ENCODE measurements around the gene FATE1. TPM values are rescaled to one million over a fixed set of nuclear protein-coding genes. Genes with fewer than 3 reads are reported as not detected.

The FATE1 gene
- total RNA-seq, 1 experiment from 2014 or later, result 0.45 TPM

DNA sequence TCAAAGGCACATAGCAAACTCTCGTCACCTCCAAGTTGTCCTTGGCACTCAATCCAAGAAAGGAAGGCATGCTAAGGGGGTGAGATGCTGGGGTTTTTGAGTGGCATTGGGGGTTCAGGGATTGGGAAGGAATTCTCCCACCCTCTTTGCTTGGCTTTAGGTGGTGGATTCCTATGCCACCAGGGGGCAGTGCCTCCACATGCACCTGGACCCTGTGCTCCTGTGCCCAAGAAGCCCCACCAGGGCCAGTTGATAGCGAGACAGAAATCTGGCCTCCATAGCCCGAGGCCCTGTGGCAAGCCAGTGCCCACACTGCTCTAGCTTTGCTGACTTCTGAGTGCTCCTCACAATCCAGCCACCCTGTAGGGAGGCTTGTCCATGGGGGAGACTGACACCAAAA, 2.0 kb upstream of the FATE1 start:
- no peak overlapping the region for H3K4me3 ChIP-seq (ENCODE audit: low read depth, low read length, poor library complexity, severe bottlenecking)
- intact Hi-C loops (cut with micrococcal nuclease; ENCODE audit: unreplicated experiment), result no loop called here
- H3K4me1 ChIP-seq (ENCODE audit: insufficient read depth, low read length, poor library complexity, severe bottlenecking), result no peaks in the 10 kb centered on the region
- ChIA-PET POLR2A (ENCODE audit: low non-redundant PET) (no interaction called here), CTCF (no interaction called here)
- TF ChIP-seq, protein P1, sequence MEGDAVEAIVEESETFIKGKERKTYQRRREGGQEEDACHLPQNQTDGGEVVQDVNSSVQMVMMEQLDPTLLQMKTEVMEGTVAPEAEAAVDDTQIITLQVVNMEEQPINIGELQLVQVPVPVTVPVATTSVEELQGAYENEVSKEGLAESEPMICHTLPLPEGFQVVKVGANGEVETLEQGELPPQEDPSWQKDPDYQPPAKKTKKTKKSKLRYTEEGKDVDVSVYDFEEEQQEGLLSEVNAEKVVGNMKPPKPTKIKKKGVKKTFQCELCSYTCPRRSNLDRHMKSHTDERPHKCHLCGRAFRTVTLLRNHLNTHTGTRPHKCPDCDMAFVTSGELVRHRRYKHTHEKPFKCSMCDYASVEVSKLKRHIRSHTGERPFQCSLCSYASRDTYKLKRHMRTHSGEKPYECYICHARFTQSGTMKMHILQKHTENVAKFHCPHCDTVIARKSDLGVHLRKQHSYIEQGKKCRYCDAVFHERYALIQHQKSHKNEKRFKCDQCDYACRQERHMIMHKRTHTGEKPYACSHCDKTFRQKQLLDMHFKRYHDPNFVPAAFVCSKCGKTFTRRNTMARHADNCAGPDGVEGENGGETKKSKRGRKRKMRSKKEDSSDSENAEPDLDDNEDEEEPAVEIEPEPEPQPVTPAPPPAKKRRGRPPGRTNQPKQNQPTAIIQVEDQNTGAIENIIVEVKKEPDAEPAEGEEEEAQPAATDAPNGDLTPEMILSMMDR (conservative IDR thresholded peaks at IDR 0.05; ENCODE audit: low read depth, low read length), result peak; percentile 65
- no peak for TF ChIP-seq EZH2 (IDR thresholded peaks at IDR 0.05; ENCODE audit: borderline replicate concordance, low read depth, low read length, poor library complexity, severe bottlenecking)
- DNase-seq (ENCODE audit: low spot score), result peak; percentile 26
- no peaks in the 10 kb centered on the region for H3K9me3 ChIP-seq (ENCODE audit: low read depth, low read length, poor library complexity, severe bottlenecking)
- H3K27ac ChIP-seq (ENCODE audit: low read depth, low read length, poor library complexity, severe bottlenecking), result no peak overlapping the region
- H3K36me3 ChIP-seq (ENCODE audit: insufficient read depth, low read length, poor library complexity, severe bottlenecking), result no peaks in the 10 kb centered on the region
- no peaks in the 10 kb centered on the region for H3K27me3 ChIP-seq (replicated peaks; ENCODE audit: insufficient read depth, low read depth, low read length, poor library complexity)
- BruUV-seq (replicated peaks), result no TSS peak

DNA sequence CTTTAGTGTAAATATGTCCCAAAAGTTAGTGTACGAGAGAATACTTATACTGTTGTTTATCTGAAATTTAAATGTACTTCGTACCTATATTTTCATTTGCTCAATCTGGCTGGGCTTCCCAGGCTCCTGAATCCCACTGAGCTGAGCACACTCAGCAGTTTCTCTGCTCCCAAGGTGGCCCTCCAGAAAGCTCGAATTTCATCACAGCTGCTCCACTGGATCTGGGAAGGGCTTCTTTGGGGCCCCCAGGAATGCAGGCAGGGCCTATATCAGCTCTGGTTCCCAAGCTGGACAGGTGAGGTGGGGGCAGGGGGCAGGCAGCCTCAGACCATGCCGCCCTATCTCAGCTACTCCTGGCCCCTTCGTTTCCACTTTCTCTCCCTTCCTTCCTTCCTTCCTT, 1.5 kb upstream of the FATE1 start:
- Histone ChIP-seq H3K27ac (ENCODE audit: low read depth, low read length, poor library complexity, severe bottlenecking) (no peak overlapping the region), H3K9me3 (ENCODE audit: low read depth, low read length, poor library complexity, severe bottlenecking) (no peaks in the 10 kb centered on the region), H3K36me3 (ENCODE audit: insufficient read depth, low read length, poor library complexity, severe bottlenecking) (no peaks in the 10 kb centered on the region), H3K4me3 (ENCODE audit: low read depth, low read length, poor library complexity, severe bottlenecking) (no peak overlapping the region), H3K27me3 (replicated peaks; ENCODE audit: insufficient read depth, low read depth, low read length, poor library complexity) (no peaks in the 10 kb centered on the region), H3K4me1 (ENCODE audit: insufficient read depth, low read length, poor library complexity, severe bottlenecking) (no peaks in the 10 kb centered on the region)
- ChIA-PET POLR2A (ENCODE audit: low non-redundant PET) (no interaction called here), CTCF (no interaction called here)
- no peak for DNase-seq (ENCODE audit: low spot score)
- intact Hi-C loops (cut with micrococcal nuclease; ENCODE audit: unreplicated experiment), result no loop called here
- TF ChIP-seq, protein P1 (conservative IDR thresholded peaks at IDR 0.05; ENCODE audit: low read depth, low read length), result no peak
- TF ChIP-seq EZH2 (IDR thresholded peaks at IDR 0.05; ENCODE audit: borderline replicate concordance, low read depth, low read length, poor library complexity, severe bottlenecking), result no peak
- no TSS peak for BruUV-seq (replicated peaks)

DNA sequence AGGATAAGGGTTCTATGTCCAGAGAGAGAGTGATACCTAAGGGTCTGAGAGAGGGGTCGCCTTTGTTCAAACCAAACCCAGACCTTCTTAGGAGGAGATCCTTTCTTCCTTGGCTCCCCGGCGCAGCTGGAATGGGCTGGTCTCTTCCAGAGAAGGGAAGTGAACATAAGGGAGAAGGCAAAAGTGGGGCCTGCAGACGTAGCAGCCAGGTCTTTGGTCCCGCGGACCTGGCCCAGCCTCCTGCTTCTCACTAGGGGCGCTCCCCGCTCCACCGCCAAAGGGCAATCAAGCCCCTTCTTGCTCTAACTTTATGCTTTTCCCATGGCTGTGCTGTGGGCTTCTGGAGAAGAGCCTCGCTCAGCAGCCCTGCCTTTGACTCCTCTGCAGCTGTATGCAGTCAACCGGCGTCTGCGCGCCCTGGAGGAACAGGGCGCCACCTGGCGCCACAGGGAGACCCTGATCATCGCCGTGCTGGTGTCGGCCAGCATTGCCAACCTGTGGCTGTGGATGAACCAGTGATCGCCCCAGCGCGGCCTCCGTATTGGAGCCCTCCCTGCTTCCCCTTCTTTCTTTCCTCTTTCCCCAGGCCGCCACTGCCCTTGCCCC, 6.5 kb downstream of the FATE1 start:
- H3K4me1 ChIP-seq (ENCODE audit: insufficient read depth, low read length, poor library complexity, severe bottlenecking), result no peaks in the 10 kb centered on the region
- CTCF ChIA-PET, result no interaction called here
- H3K36me3 ChIP-seq (ENCODE audit: insufficient read depth, low read length, poor library complexity, severe bottlenecking), result no peaks in the 10 kb centered on the region
- intact Hi-C loops (cut with micrococcal nuclease; ENCODE audit: unreplicated experiment), result no loop called here
- POLR2A ChIA-PET (ENCODE audit: low non-redundant PET), result no interaction called here
- no peak for DNase-seq (ENCODE audit: low spot score)
- no peaks in the 10 kb centered on the region for H3K9me3 ChIP-seq (ENCODE audit: low read depth, low read length, poor library complexity, severe bottlenecking)
- no peak overlapping the region for H3K27ac ChIP-seq (ENCODE audit: low read depth, low read length, poor library complexity, severe bottlenecking)
- H3K27me3 ChIP-seq (replicated peaks; ENCODE audit: insufficient read depth, low read depth, low read length, poor library complexity), result no peaks in the 10 kb centered on the region
- BruUV-seq (replicated peaks), result no TSS peak
- H3K4me3 ChIP-seq (ENCODE audit: low read depth, low read length, poor library complexity, severe bottlenecking), result no peak overlapping the region
- TF ChIP-seq, protein P1 (conservative IDR thresholded peaks at IDR 0.05; ENCODE audit: low read depth, low read length), result no peak; the same call in 1 of the 2 replicates
- TF ChIP-seq EZH2 (IDR thresholded peaks at IDR 0.05; ENCODE audit: borderline replicate concordance, low read depth, low read length, poor library complexity, severe bottlenecking), result no peak
